GM23248 (cell line): ENCODE measurements around the gene CCDC8.

Experiments used
- EZH2 ChIP-seq: fragments of 200-600 bp; sonication (generic); IDR thresholded peaks from 2 replicates; pipeline ENCODE4 v1.6.1; 2018; ENCODE audit warnings: antibody characterized with exemption, mild to moderate bottlenecking; ENCODE audit not compliant: insufficient read depth, poor library complexity, severe bottlenecking
- EZH2phosphoT487 ChIP-seq: fragments of 200-600 bp; sonication (generic); IDR thresholded peaks from 2 replicates; pipeline ENCODE4 v1.6.1; 2018; ENCODE audit warnings: antibody characterized with exemption, moderate library complexity, mild to moderate bottlenecking, low read depth; ENCODE audit not compliant: insufficient read depth

DNA sequence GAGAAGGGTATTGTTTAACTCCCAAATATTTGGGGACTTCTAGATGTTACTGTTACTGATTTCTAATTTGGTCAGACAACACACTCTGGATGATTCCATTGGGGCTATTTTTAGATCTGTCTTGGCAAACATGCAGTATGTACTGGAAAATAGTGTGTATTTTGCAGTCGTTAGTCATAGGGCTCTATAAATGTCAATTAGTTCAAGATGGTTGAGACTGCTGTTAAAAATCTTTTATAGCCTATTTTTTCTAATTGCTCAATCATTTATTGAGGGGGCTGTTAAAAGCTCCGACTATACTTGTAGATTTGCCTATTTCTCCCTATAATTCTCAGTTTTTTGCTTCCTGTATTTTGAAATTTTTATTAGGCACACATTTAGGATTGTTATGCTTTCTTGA is 35.1 kb downstream of the CCDC8 start:
- TF ChIP-seq EZH2 (no peak), EZH2phosphoT487 (no peak)
